ENCODE results near the gene METTL25B.
A peak's percentile ranks its signal among the peaks of the same experiment; 100 is the strongest.

The METTL25B gene

GRCh38 chr1:156746728-156747631 lies 18.7 kb downstream of the METTL25B start:
- H3K36me3 ChIP-seq (ENCODE audit: low read length), result no peaks in the 10 kb centered on the region
- peak overlapping the region; percentile 86 for H3K9ac ChIP-seq (ENCODE audit: low read length)
- peak; percentile 46 for TF ChIP-seq CTCF (IDR thresholded peaks at IDR 0.05; ENCODE audit: insufficient read depth, low read length, poor library complexity, severe bottlenecking)
- no peak for TF ChIP-seq EZH2phosphoT487 (conservative IDR thresholded peaks at IDR 0.05; ENCODE audit: low read length)

GRCh38 chr1:156747742-156748669 lies 19.7 kb downstream of the METTL25B start:
- no peaks in the 10 kb centered on the region; the same call in 1 of the 2 replicates for H4K20me1 ChIP-seq (ENCODE audit: low read depth, low read length)
- peak overlapping the region; percentile 86 for H3K9ac ChIP-seq (ENCODE audit: low read length)
- H2AFZ ChIP-seq (ENCODE audit: low read depth, low read length, severe bottlenecking), result no peak overlapping the region
- H3F3A ChIP-seq (ENCODE audit: insufficient read depth), result peaks cover 26% of the 10 kb centered on the region
- TF ChIP-seq EZH2phosphoT487 (conservative IDR thresholded peaks at IDR 0.05; ENCODE audit: low read length) (no peak), CTCF (IDR thresholded peaks at IDR 0.05; ENCODE audit: insufficient read depth, low read length, poor library complexity, severe bottlenecking) (no peak)
- peaks cover 69% of the 10 kb centered on the region for H3K79me2 ChIP-seq (ENCODE audit: insufficient read depth, low read length)
- H3K4me2 ChIP-seq (ENCODE audit: low read depth, low read length, poor library complexity, severe bottlenecking), result peak overlapping the region; percentile 70
- H3K9me2 ChIP-seq (replicated peaks; ENCODE audit: insufficient read depth, low read length), result no peaks in the 10 kb centered on the region
- H3K9me3 ChIP-seq (ENCODE audit: insufficient read depth, low read length), result no peaks in the 10 kb centered on the region
- peak overlapping the region; percentile 91 for H3K4me3 ChIP-seq (ENCODE audit: insufficient read depth, low read length, poor library complexity, severe bottlenecking)
- peak overlapping the region; percentile 88 for H3K27ac ChIP-seq (ENCODE audit: low read depth, low read length)
- no peaks in the 10 kb centered on the region for H3K36me3 ChIP-seq (ENCODE audit: low read length)
- no peaks in the 10 kb centered on the region for H3K27me3 ChIP-seq (ENCODE audit: low read length)

More at GRCh38 chr1:156746728-156747631, 18.7 kb downstream of the METTL25B start:
- Histone ChIP-seq H3K27ac (ENCODE audit: low read depth, low read length) (peak overlapping the region; percentile 88), H3K79me2 (ENCODE audit: insufficient read depth, low read length) (peaks cover 62% of the 10 kb centered on the region), H3K9me2 (replicated peaks; ENCODE audit: insufficient read depth, low read length) (no peaks in the 10 kb centered on the region), H4K20me1 (ENCODE audit: low read depth, low read length) (no peaks in the 10 kb centered on the region; the same call in 1 of the 2 replicates), H3K9me3 (ENCODE audit: insufficient read depth, low read length) (no peaks in the 10 kb centered on the region), H2AFZ (ENCODE audit: low read depth, low read length, severe bottlenecking) (no peak overlapping the region), H3K27me3 (ENCODE audit: low read length) (no peaks in the 10 kb centered on the region), H3K4me2 (ENCODE audit: low read depth, low read length, poor library complexity, severe bottlenecking) (peak overlapping the region; percentile 70), H3F3A (ENCODE audit: insufficient read depth) (peaks cover 25% of the 10 kb centered on the region), H3K4me3 (ENCODE audit: insufficient read depth, low read length, poor library complexity, severe bottlenecking) (peak overlapping the region; percentile 13)

GRCh38 chr1:156748670-156749418 lies 20.6 kb downstream of the METTL25B start:
- Histone ChIP-seq H3K9me2 (replicated peaks; ENCODE audit: insufficient read depth, low read length) (no peaks in the 10 kb centered on the region), H3K9me3 (ENCODE audit: insufficient read depth, low read length) (no peaks in the 10 kb centered on the region), H3K36me3 (ENCODE audit: low read length) (no peaks in the 10 kb centered on the region), H3K9ac (ENCODE audit: low read length) (peak overlapping the region; percentile 86), H3K79me2 (ENCODE audit: insufficient read depth, low read length) (peaks cover 69% of the 10 kb centered on the region), H3F3A (ENCODE audit: insufficient read depth) (peaks cover 29% of the 10 kb centered on the region), H4K20me1 (ENCODE audit: low read depth, low read length) (no peaks in the 10 kb centered on the region; the same call in 1 of the 2 replicates), H3K4me2 (ENCODE audit: low read depth, low read length, poor library complexity, severe bottlenecking) (peak overlapping the region; percentile 70), H3K4me3 (ENCODE audit: insufficient read depth, low read length, poor library complexity, severe bottlenecking) (peak overlapping the region; percentile 91), H3K27me3 (ENCODE audit: low read length) (no peaks in the 10 kb centered on the region), H3K27ac (ENCODE audit: low read depth, low read length) (peak overlapping the region; percentile 88), H2AFZ (ENCODE audit: low read depth, low read length, severe bottlenecking) (no peak overlapping the region)
- TF ChIP-seq EZH2phosphoT487 (conservative IDR thresholded peaks at IDR 0.05; ENCODE audit: low read length) (no peak), CTCF (IDR thresholded peaks at IDR 0.05; ENCODE audit: insufficient read depth, low read length, poor library complexity, severe bottlenecking) (no peak)

Measured in SU-DHL-6 (cell line).